HG03342 (cell line): Measurements from ENCODE around the gene GGTLC1.

Experiments
- ATAC-seq: cut with Tn5 transposase; IDR thresholded peaks from one replicate; pipeline ENCODE4 v1.9.1; 2021; ENCODE audit warnings: mild to moderate bottlenecking, moderate library complexity; ENCODE audit not compliant: unreplicated experiment

Gene GGTLC1

GRCh38 chr20:23988561-23988960 is at the start of gene GGTLC1:
Gene GGTLC1, minus strand, starts transcription at chr20:23988779. Its CDS starts 2,168 bp downstream, at chr20:23986611.
- ATAC-seq, result no peak

DNA sequence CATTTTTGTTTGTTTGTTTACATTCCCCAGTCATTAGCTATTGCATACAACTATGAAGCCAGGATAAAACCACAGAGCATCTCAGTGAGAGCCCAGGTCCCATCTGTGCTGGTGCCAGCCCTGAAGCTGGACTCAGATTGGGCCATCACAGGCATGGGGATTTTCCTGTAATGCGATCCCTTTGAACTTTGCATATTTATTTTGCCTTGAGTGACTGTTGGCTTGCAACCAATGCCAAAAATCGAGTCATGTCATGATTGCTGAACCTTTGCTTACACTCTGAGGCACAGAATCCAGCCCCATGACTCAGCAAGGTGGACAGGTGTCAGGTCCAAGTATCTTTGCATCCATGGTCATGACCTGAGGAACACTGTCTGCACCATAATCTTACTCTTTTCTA is 46.2 kb upstream of the GGTLC1 start:
- ATAC-seq, result no peak

DNA sequence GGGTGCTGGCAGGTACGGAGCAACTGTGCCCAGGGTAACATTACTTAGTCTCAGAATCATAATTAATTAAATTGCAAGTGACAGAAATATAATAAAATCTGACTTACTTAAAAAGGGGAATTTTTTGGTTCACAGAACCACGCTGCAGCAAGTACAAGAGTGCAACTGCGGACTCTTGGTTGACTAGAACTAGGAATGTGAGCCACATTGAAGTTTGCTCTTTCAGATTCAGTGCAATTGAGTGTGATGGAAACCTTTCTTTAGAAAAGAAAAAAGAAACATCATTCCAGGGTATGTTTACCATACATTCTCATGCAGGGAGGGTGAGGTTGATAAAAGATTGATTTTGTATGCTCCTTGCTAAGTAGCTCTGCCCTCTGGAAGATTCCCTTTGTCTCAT is 45.0 kb upstream of the GGTLC1 start:
- no peak for ATAC-seq

DNA sequence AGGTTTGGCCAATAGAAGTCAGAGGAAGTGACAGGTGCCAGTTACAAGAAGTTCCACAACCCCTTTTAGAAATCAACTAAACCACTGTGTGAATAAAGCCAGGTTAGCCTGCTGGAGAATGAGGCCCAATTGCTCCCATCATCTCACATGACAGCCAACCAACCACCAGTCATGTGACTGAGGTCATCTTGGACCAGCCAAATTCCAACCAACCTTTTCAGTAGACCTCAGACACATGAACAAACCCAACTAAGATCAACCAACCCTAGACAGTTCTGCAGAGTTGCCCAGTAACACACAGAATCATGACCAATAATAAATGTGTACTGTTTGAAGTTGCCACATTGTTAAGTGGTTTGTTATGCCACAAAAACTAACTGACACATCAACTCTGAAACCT is 44.6 kb upstream of the GGTLC1 start:
- no peak for ATAC-seq

GRCh38 chr20:24032400-24032898 is 43.9 kb upstream of the GGTLC1 start:
- no peak for ATAC-seq

GRCh38 chr20:24027229-24027628 is 38.6 kb upstream of the GGTLC1 start:
- no peak for ATAC-seq

DNA sequence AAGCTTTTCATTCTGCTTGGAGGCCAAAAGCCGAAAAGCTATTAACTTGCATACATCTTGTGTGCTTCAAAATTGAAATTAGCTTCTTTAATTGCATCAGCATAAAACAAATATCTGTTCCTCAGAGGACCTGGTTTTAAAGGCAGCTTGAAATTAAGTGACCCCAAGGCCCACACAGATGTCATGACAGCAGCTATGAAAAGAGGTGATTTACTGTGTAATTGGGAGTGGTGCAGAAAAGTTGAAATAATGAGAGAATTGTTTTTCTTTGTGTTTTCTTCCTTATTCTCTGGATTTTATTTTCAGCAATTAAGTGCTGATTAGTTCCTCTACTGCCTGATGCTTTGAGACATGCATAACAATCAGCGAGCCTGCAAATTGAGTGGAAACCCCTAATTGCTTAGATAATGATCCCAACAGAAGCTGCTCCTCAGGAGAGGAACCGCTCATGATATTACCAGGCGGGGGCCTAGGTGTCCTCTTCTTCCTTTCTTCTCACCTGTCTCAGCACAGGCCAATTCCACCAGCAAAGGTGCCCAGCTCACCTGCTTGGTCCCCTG is 34.1 kb upstream of the GGTLC1 start:
- ATAC-seq, result no peak

DNA sequence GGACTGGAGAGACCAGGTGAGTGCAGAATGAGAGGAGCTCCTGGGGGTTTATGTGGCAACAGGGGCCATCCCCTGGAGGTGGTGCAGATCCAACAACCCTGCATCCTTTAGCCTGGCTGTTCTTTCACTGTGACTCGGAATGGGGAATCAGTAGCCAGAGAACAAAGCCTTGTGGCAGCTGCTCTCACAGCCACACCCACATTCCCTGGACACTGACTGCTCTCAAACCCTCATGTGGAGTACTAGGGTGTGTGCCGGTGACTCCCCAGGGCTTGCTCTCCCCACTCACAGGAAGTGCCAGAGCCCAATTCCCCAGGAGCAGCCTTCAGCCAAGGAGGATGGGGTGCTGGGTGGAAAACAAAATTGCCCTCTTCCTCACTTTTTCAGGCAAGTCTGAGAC is 30.2 kb upstream of the GGTLC1 start:
- no peak for ATAC-seq

DNA sequence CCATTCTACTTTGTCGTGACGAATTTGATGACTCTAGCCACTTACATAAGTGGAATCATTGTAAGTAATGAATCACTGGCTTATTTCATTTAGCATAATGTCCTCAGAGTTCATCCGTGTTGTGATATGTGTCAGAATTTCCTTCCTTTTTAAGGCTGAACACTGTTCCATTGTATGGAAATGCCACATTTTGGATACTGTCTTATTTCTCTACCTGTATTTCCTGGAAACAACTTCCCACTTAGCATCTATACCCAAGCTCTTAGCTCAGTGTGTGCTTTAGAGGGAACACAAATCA is 28.8 kb upstream of the GGTLC1 start:
- ATAC-seq, result no peak

DNA sequence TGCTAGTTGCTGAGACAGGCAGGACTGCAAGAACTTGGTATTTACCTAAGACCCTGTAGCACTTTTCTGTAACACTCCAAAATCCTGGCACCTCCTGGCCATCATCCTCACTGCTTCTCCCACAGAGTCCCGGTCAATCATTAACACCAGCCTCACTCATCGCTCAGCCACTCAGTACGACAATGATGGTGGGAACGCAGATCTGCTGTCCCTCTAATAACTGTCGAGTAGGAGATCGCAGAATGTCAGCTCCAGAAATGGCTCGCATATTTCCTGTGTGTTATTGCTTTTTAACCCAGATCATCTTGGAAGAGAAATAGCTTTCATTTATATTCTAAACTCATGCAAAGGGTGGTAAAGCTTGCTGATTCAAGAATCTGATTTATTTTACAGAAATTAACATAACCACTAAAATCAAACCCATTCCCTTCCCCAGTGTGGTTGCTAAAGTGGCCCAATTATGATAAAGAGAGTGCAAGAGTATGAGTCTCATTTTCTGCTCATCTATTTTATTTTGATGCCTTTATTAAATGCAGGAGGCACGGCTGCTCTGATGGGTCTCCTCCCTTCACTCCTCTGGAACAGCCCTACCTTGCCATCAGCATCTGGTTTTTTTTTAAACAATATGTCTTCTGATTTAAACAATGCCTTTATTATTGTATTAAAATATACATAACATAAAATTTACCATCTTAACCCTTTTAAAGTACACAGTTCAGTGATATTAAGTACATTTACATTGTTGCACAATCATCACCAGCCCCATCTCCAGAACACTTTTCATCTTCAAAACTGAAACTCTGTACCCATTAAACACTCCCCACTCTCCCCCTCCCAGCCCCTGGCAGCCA is 28.3 kb upstream of the GGTLC1 start:
- ATAC-seq, result no peak

- ATAC-seq, result no peak
Measured at GRCh38 chr20:24013953-24014352, 25.4 kb upstream of the GGTLC1 start.

DNA sequence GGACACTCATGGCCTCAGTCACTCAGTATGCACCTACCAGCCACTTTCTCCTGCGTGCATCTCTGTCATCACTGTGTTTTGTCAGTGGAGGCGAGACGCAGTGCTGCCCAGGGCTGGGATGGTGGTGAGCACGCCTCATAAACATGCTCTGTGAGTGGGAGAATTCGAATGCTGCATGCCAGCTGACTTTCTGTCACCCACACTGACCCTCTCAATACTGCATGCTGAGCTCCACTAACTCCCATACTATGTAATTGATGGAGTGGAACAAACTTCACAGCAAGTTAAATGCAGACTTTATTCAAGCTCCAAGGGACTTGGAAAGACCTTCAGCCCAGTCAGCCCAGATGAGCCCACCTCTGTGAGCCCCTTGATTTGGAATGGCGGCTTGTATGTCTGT is 22.7 kb upstream of the GGTLC1 start:
- ATAC-seq, result no peak

DNA sequence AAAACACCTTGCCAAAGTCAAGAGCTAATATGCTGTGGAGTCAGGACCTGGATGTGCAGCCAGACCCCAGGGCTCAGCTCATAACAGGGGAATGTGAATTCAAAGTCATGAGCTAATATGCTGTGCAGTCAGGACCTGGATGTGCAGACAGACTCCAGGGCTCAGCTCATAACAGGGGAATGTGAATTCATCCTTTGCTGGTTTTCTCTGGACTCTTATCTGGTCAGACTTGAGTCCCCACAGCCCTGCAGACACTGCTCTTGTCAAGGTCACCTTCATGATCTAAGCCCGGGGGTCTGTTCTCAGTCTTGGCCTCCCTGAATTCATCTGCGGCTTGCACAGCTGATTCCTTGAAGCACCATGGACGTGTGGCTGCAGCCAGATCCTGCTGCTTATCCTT is 19.2 kb upstream of the GGTLC1 start:
- no peak for ATAC-seq

DNA sequence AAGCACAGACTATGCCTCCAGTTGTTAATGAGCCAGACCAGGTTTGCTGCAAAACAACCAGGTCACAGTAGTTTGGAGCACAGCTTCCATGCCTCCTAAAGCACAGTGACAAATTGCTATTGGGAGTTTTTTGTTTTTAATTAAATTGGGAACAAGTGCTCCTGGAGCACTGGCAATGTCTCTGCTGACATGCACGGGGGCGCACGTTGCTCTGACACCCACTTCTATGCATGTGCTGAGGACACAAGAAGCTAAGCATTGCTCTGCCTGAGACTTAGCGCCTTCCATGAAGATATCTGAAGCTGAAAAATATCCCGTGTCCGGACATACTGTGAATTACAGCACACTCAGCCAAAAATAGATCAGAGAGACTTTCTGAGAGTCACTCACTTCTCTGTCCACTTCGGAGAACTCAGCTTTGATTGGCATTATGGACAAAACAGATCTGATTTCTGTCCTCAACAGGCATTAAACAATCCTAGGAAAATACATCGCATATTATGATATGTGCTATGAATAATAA is 18.6 kb upstream of the GGTLC1 start:
- no peak for ATAC-seq

DNA sequence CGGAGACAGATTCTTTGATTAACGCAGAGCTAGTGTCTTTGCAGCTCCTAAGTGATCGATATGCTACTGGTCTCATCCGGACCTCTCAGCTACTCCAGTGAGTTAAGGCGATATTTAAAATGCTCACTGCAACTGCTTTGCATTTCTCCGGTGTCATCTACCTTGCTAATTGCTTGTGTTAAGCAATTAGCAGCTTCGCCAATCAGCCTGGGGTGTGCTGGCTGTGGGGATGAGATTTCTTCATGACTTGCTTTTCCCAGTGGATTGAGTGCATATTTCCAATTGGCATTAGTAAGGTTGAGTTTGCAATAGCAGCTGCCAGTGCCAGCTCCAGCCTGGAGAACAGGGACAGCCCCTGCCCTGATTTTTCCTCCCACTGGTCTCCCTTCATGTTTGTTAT is 18.0 kb upstream of the GGTLC1 start:
- ATAC-seq, result no peak

DNA sequence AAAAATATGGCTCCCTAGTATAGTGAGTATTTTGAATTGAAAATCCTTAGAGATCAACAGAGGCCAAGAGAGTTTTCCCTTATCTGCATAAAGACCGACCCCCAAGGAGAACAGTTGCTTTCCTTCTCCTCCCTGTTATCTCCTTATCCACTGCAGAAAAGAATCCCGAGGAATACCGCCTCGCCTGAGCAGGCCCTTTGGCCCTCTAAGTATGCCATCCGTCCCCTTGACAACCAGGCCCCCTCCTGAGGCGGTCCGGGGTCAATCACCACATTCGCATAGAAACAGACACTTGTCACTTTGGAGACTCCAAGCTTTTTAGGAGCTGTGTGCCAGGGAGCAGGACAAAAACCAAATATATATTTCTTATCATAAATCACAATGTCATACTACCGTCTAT is 15.9 kb upstream of the GGTLC1 start:
- ATAC-seq, result no peak

- ATAC-seq, result no peak
Measured at GRCh38 chr20:24002896-24003295, 14.3 kb upstream of the GGTLC1 start.

GRCh38 chr20:24001712-24002405 is 13.3 kb upstream of the GGTLC1 start:
- no peak for ATAC-seq

DNA sequence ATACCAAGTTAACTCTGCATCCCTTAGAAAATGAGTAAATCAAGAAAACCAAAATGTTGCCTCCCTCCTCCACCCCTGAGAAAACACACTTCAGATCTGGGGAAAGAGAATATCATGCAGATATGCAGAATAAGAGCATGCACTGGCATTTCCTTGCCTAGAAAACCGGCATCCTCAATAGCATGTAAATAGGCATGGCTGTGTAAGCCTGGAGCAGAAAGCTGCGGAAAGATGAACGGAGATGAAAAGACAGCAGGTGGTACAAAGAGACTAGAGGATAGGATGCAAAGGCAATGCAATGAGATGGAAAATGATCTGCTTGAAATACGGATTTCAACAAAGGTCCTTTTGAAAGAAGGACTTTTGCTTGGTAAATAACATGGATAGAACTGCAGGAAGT is 10.3 kb upstream of the GGTLC1 start:
- ATAC-seq, result no peak

GRCh38 chr20:23998392-23998791 is 9.8 kb upstream of the GGTLC1 start:
- no peak for ATAC-seq

- no peak for ATAC-seq
Measured at GRCh38 chr20:23995905-23996666, 7.5 kb upstream of the GGTLC1 start.
